ENCODE data around the gene LHFPL6.
A peak's percentile ranks its signal among the peaks of the same experiment; 100 is the strongest.

The LHFPL6 gene

DNA sequence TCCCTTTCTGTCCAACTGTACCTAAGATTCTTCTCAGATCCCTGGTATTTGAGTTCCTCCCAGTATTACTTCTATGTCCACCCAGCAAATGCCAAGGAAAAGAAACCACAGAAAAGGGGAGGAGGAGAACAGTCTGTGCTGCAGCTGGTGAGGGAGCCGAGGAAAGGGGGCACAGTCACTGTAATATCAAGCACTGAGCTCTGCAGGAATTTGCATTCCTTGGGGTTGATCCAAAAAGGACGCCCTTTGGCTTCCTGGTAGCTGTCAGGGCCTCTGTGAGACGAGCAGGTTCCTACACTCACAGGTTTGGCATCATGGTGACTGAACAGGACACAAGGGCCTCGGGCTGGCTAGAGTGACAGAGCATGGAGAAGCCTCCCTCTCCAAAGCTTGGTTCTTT lies 291.4 kb downstream of the LHFPL6 start:
- no peak overlapping the region for H3K27ac Mint-ChIP-seq
- peaks cover 8% of the 10 kb centered on the region for H3K4me1 Mint-ChIP-seq
- DNase-seq (ENCODE audit: low spot score in 2 of 2) (no peak), ATAC-seq (no peak)
- no peak overlapping the region for H3K4me3 Mint-ChIP-seq
- H3K36me3 Mint-ChIP-seq = no peaks in the 10 kb centered on the region
- H3K9me3 Mint-ChIP-seq = no peaks in the 10 kb centered on the region

DNA sequence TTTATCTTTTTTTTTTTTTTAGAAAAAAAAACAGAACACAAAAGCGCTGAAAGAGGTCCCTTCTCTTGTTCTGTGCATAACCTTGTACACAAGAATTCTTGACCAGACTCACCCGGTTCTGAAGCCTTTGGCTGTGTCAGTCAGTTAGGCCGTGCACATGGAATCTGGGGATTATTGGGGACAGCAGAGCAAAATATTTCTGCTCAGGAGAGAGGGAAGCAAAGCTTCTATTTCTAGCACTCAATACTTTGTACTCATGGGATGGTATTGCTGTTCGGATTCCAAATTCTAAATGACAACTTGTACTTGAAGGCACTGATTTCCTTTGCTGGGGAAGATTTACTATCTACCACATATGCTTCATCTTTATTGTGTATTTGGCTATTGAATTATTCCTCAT lies 292.0 kb downstream of the LHFPL6 start:
- no peak for ATAC-seq
- no peak for DNase-seq (ENCODE audit: low spot score in 2 of 2)
- Mint-ChIP-seq H3K9me3 (no peaks in the 10 kb centered on the region), H3K36me3 (no peaks in the 10 kb centered on the region), H3K27ac (no peak overlapping the region), H3K4me3 (no peak overlapping the region), H3K4me1 (peaks cover 9% of the 10 kb centered on the region)

DNA sequence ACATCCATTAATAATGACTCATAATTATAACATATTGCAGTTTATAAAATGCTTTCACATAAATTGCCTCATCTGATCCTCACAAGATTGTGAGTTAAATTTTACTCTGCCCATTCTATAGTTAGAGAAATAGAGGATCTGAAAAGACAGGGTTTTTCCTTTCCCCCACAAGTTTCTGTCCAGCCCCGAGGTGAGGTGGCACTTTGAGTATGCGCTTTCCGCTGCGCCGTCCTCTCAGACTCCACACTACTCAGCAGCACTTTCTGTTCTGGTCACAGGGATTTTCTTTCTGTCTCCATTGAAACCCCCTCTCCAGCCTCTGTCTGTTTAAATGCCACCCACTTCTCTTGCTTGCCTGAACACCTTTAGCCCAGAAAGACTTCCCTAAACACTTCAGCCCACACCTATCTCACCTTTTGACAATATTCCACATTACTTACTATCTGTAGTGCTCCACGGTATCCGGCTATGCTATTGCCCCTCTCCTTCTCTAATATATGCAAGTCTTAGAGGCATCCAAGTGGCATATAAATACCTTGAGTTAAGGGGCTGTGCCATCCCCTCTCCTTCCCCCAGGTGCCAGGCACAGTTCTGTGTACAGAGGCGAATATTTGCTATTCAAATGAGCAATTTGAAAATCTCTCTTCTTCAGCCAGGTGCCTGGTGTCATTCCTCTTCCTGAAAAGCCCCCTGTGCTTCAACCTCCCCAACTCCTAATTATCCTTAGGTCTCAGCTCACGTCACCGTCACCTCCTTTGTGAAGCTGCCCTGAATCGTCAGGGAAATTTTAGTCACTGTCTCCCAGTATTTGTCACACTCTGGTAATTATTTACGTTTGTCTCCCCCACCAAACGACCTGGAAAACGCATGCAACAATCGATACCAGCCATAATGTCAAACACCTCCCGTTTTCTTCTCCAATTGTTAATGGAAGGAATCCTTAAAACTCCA lies 296.1 kb downstream of the LHFPL6 start:
- Mint-ChIP-seq H3K27ac (no peak overlapping the region), H3K9me3 (no peaks in the 10 kb centered on the region), H3K4me3 (no peak overlapping the region), H3K36me3 (no peaks in the 10 kb centered on the region), H3K4me1 (peaks cover 9% of the 10 kb centered on the region)
- DNase-seq (ENCODE audit: low spot score in 2 of 2) (peak in 1 of 2 donors; percentile 50), ATAC-seq (peak; percentile 84)

DNA sequence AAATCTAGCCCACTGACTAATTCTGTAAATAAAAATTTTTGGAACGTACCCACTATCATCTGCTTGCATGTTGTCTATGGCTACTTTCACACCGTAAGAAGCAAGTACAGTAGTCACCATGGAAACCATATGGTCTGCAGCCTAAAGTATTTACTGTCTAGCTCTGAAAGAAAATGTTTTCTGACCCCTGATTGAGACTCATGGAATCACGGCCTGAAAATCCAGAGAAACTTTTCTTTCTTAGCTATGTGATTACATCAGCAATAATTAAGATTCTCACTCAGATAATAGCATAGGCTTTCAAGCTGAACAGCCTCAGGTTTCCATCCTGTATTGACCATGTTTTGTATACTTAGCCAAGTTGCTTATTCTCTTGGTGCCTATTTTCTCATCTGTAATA lies 300.2 kb downstream of the LHFPL6 start:
- no peak for DNase-seq (ENCODE audit: low spot score in 2 of 2)
- H3K9me3 Mint-ChIP-seq = no peaks in the 10 kb centered on the region
- H3K27ac Mint-ChIP-seq = no peak overlapping the region
- no peak overlapping the region for H3K4me3 Mint-ChIP-seq
- peaks cover 9% of the 10 kb centered on the region for H3K4me1 Mint-ChIP-seq
- ATAC-seq = no peak
- H3K36me3 Mint-ChIP-seq = no peaks in the 10 kb centered on the region

DNA sequence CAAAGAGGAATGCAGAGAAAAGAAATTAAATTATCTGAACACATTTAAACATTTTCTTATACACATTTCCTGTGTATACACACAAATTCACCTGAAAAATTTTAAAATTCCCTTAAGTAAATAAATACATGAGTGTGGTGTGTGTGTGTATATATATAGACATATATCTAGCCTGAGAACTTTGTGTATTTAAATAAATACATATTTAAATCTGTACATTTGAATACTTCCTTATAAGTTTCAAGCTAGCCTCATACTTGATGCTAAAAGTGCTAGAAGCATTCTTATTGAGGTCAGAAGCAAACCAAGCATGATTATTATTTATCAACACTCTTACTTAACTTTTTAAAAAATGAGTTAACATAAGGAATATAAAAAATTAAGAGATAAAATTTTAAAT lies 304.0 kb downstream of the LHFPL6 start:
- Mint-ChIP-seq H3K36me3 (no peaks in the 10 kb centered on the region), H3K4me3 (no peak overlapping the region), H3K27ac (no peak overlapping the region), H3K9me3 (no peaks in the 10 kb centered on the region), H3K4me1 (no peaks in the 10 kb centered on the region)
- DNase-seq (ENCODE audit: low spot score in 2 of 2) (no peak), ATAC-seq (no peak)

DNA sequence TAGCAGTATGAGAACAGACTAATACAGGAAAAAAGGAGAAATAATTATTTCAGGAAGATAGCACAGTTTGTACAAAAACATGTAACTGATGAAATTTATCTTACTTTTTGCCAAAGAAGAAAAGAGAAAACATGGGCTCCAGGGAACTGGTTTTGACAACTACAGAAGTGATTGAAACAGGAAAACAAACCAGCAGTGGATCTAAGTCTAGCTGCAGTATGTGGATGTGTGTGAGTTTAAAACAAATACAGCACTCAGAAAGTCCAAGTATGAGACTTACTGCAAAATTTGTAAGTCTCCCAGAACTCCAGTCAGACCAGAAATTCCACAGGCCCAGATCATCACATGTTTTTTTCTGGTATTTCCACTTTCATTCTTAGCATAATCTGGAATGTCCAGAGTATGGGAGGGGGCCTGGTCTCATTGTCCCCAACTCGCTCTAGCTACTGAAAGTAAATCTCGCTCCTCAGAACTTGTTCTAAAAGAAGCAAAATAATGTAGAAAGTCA lies 305.3 kb downstream of the LHFPL6 start:
- ATAC-seq (no peak), DNase-seq (ENCODE audit: low spot score in 2 of 2) (no peak)
- no peak overlapping the region for H3K27ac Mint-ChIP-seq
- no peaks in the 10 kb centered on the region for H3K36me3 Mint-ChIP-seq
- H3K4me1 Mint-ChIP-seq = no peaks in the 10 kb centered on the region
- no peak overlapping the region for H3K4me3 Mint-ChIP-seq
- no peaks in the 10 kb centered on the region for H3K9me3 Mint-ChIP-seq

DNA sequence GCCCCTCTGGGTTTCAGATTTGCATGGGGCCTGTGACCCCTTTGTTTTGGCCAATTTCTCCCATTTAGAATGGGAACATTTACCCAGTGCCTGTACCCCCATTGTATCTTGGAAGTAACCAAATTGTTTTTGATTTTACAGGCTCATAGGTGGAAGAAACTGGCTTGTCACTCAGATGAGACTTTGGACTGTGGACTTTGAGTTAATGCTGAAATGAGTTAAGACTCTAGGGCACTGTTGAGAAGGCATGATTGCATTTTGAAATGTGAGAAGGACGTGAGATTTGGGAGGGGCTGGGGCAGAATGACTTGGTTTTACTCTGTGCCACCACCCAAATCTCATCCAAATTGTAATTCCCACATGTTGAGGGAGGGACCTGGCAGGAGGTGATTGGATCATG lies 306.0 kb downstream of the LHFPL6 start:
- ATAC-seq (no peak), DNase-seq (ENCODE audit: low spot score in 2 of 2) (no peak)
- Mint-ChIP-seq H3K27ac (no peak overlapping the region), H3K36me3 (no peaks in the 10 kb centered on the region), H3K9me3 (no peaks in the 10 kb centered on the region), H3K4me1 (no peaks in the 10 kb centered on the region), H3K4me3 (no peak overlapping the region)

DNA sequence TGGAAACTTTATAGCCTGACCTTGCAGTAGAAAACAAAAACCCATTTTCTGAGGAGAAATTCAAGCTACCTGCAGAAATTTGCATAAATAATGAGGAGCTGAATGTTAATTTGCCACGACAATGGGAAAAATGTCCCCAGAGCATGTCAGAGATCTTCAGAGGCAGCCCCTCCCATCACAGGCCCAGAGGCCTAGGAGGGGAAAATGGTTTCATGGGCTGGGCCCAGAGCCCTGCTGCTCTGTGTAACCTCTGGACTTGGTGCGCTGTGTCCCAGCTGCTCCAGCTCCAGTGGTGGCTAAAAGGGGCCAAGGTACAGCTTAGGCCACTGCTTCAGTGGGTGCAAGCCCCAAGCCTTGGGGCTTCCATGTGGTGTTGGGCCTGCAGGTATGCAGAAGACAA lies 306.8 kb downstream of the LHFPL6 start:
- no peak overlapping the region for H3K4me3 Mint-ChIP-seq
- ATAC-seq (no peak), DNase-seq (ENCODE audit: low spot score in 2 of 2) (no peak)
- H3K9me3 Mint-ChIP-seq = no peaks in the 10 kb centered on the region
- H3K4me1 Mint-ChIP-seq = no peaks in the 10 kb centered on the region
- H3K27ac Mint-ChIP-seq = no peak overlapping the region
- no peaks in the 10 kb centered on the region for H3K36me3 Mint-ChIP-seq
